AG10803 (cell line): Measurements from ENCODE around the gene MCOLN2.
A peak's percentile ranks its signal among the peaks of the same experiment; 100 is the strongest.
"Not testable (repeated sequence)": the region's sequence is repeated elsewhere in the genome, so short reads cannot be mapped to it uniquely, and the experiment has no call there.

Source experiments
- DNase-seq: peaks from one replicate; pipeline ENCODE4 v3.0.0; 2010; ENCODE audit warnings: low read depth
- H3K4me3 ChIP-seq: 2 replicates; pipeline ENCODE4 v1.5.1; 2011; ENCODE audit warnings: mild to moderate bottlenecking, low read length, control low read depth
- TF ChIP-seq, protein P1 (sequence below): conservative IDR thresholded peaks from 2 replicates; pipeline ENCODE4 v1.5.1; 2011; ENCODE audit warnings: mild to moderate bottlenecking, low read length, control low read depth, inconsistent platforms

MCOLN2 gene

GRCh38 chr1:84998642-84999280 is 1.8 kb upstream of the MCOLN2 start:
- DNase-seq: no peak
- no peak overlapping the region; the same call in 1 of the 2 replicates for H3K4me3 ChIP-seq
- TF ChIP-seq, protein P1, sequence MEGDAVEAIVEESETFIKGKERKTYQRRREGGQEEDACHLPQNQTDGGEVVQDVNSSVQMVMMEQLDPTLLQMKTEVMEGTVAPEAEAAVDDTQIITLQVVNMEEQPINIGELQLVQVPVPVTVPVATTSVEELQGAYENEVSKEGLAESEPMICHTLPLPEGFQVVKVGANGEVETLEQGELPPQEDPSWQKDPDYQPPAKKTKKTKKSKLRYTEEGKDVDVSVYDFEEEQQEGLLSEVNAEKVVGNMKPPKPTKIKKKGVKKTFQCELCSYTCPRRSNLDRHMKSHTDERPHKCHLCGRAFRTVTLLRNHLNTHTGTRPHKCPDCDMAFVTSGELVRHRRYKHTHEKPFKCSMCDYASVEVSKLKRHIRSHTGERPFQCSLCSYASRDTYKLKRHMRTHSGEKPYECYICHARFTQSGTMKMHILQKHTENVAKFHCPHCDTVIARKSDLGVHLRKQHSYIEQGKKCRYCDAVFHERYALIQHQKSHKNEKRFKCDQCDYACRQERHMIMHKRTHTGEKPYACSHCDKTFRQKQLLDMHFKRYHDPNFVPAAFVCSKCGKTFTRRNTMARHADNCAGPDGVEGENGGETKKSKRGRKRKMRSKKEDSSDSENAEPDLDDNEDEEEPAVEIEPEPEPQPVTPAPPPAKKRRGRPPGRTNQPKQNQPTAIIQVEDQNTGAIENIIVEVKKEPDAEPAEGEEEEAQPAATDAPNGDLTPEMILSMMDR: no peak

DNA sequence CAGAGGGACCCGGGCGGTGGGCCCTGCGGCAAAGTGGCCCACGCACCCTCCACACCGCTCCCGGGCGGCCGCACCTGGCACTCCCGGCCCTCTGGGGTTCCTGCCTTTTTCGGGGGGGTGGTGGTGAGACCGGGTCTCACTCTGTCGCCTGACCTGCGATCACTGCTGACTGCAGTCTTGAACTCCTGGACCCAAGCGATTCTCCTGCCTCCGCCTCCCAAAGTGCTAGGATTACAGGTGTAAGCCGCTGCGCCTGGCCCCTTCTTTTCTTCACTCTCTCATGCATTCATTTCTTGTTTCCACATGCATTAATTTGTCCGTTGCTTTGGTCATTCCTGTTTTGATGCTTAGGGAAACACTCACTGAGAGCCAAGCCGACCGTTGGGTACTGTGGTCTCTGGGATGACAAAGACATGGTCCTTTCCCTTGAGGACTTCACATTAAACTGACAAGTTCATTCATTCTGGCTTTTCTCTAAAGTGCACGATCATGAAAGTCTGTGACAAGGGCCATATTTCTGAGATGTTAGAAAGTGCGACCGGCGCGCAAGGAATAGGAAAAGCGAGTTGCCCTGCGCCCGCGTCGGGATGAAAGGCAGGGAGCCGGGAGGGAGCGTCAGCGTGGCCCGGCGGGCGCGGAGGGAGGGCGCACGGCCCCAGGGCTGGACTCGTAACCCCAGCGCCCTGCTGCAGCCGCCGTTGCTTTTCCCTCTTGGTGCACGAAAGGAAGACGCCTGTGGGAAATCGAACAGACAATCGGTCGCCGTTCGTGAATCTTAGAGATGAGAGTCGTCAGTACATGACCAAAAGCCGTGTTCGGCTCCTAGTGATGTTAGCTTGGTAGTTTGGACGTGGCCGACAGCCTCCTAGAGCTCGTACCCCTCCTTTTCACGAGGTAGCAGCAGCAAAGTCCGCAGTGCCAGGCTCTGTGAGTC is 1.0 kb upstream of the MCOLN2 start:
- H3K4me3 ChIP-seq: peak overlapping the region; percentile 62
- TF ChIP-seq, protein P1: no peak
- DNase-seq: peak; percentile 3

DNA sequence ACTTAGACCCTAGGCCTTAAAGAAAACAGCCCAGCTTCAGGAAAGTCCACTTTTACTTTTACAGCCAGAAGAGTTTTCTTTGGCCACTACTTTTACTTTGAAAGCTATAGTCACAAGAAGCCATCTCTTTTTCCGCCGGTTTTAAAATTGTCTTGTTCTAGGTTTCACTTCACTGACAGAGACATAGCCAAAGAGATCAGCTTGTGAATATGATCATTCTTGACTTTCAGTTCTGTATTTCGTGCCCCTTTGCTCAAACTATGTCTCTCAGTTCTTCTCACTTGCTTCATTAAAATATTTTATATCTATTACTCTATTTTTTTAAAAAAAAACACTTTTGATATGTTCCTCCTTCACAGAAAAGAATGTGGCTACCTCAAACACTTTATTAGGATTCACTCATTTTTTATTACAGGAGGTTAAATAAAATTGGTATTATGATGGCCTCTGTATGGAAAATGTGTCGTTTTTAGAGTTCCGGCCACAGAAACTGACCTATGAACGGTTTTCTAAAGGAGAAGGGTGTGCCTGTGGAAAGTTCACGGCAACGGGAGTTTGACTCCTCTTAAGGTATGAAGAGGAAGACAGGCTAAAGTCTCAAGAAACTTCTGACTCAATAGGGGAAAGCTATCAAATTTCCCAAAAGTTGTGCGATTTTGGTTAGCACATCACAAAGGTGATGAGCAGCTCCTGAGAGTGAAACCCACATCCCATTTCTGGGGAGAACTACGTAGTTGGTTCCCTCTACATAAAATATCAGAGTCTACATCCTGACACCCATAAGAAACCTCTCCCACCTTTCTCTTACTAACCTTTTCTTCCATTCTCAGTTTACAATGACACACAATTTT is 1.2 kb downstream of the MCOLN2 start:
- no peak for DNase-seq
- TF ChIP-seq, protein P1: no peak
- no peak overlapping the region for H3K4me3 ChIP-seq

- TF ChIP-seq, protein P1: no peak
- no peak for DNase-seq
- no peak overlapping the region for H3K4me3 ChIP-seq
Observed at GRCh38 chr1:84991097-84991920, 5.6 kb downstream of the MCOLN2 start.

DNA sequence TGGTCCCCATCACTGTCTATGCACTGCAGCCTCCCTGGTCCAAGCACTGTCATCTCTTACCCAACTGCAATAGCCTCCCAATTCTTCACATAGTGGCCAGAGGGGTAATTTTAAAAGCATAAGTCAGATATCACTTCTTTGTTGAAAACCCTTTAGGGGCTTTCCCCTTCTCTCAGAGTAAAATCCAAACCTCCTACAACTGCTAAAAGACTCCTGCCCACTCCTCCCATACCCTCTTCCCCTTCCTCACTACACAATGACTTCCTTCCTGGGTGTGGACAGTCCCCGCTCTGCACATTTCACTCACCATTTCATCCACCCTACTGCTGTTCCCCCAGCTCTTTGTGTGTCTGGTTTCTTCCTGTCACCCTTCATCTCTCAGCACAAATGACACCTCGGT is 8.3 kb downstream of the MCOLN2 start:
- H3K4me3 ChIP-seq: no peak overlapping the region
- DNase-seq: no peak
- TF ChIP-seq, protein P1: no peak

GRCh38 chr1:84986561-84986960 is 10.4 kb downstream of the MCOLN2 start:
- H3K4me3 ChIP-seq, DNase-seq: not testable (repeated sequence)
